Measurements from ENCODE around the gene FLCN. TPM values are rescaled to one million over a fixed set of nuclear protein-coding genes. Genes with fewer than 3 reads are reported as not detected.

FLCN gene
- polyA plus RNA-seq, 1 donor from 2014 or later, result 34.0 TPM

DNA sequence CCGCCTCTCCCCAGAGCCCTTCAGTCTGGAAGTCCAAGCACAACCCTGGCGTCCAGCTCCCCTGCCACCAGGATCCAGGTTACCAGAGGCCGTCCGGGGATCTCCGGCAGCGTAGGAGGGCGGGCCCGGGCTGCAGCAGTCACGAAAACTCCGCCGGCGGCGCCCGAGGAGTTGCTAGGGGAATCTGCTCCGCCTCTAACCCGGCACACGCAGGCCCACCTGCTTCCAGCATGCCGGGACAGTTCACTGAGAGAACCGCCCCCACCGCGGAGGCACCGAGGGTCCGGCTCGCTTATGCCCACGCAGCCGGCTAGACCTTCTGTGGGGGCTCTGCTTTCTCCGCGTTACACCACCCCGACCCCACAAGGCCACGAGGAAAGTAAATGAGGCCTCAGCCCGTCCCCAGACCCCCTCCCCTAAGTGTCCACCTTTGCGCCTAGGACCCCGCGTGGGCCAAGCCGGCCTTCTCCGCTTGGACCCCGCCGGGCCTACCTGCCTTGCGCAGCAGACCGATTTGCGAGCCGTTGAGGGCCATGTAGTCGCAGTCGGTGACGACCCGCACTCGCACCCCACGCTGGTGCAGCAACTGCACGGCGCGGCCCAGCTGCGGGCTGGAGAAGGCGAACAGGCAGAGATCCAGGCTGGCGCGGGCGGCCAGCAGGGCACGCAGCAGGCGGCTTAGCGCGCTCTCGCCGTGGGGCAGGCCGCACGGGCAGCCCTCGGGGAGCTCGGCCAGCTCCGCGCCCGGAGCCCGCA is 31.4 kb downstream of the FLCN start:
- TF ChIP-seq TAF1 (IDR thresholded peaks at IDR 0.05; ENCODE audit: low read depth) (no peak), POLR2AphosphoS5 (IDR thresholded peaks at IDR 0.05) (no peak)
- TF ChIP-seq, protein P1, sequence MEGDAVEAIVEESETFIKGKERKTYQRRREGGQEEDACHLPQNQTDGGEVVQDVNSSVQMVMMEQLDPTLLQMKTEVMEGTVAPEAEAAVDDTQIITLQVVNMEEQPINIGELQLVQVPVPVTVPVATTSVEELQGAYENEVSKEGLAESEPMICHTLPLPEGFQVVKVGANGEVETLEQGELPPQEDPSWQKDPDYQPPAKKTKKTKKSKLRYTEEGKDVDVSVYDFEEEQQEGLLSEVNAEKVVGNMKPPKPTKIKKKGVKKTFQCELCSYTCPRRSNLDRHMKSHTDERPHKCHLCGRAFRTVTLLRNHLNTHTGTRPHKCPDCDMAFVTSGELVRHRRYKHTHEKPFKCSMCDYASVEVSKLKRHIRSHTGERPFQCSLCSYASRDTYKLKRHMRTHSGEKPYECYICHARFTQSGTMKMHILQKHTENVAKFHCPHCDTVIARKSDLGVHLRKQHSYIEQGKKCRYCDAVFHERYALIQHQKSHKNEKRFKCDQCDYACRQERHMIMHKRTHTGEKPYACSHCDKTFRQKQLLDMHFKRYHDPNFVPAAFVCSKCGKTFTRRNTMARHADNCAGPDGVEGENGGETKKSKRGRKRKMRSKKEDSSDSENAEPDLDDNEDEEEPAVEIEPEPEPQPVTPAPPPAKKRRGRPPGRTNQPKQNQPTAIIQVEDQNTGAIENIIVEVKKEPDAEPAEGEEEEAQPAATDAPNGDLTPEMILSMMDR (IDR thresholded peaks at IDR 0.05; ENCODE audit: poor library complexity, severe bottlenecking), result no peak
- no peaks in the 10 kb centered on the region for H4K20me1 ChIP-seq (ENCODE audit: insufficient read depth)
- H3F3A ChIP-seq (ENCODE audit: insufficient read depth, low read length, poor library complexity, severe bottlenecking), result no peaks in the 10 kb centered on the region
- H3K27ac ChIP-seq (ENCODE audit: low read length), result no peak overlapping the region
- H3K4me3 ChIP-seq (ENCODE audit: low read length), result no peak overlapping the region
- H3K9me3 ChIP-seq (ENCODE audit: low read length), result no peaks in the 10 kb centered on the region
- no peaks in the 10 kb centered on the region for H3K79me2 ChIP-seq (replicated peaks; ENCODE audit: insufficient read depth, low read length)
- H3K27me3 ChIP-seq (ENCODE audit: insufficient read depth, low read depth, low read length), result no peaks in the 10 kb centered on the region
- no peaks in the 10 kb centered on the region for H3K9me2 ChIP-seq (ENCODE audit: insufficient read depth, low read length)
- H3K36me3 ChIP-seq (ENCODE audit: insufficient read depth, low read length), result no peaks in the 10 kb centered on the region
- H2AFZ ChIP-seq (ENCODE audit: low read depth, low read length), result no peak overlapping the region
- no peak overlapping the region for H3K9ac ChIP-seq (ENCODE audit: low read length)
- no peak overlapping the region for H3K4me2 ChIP-seq (ENCODE audit: low read length)

DNA sequence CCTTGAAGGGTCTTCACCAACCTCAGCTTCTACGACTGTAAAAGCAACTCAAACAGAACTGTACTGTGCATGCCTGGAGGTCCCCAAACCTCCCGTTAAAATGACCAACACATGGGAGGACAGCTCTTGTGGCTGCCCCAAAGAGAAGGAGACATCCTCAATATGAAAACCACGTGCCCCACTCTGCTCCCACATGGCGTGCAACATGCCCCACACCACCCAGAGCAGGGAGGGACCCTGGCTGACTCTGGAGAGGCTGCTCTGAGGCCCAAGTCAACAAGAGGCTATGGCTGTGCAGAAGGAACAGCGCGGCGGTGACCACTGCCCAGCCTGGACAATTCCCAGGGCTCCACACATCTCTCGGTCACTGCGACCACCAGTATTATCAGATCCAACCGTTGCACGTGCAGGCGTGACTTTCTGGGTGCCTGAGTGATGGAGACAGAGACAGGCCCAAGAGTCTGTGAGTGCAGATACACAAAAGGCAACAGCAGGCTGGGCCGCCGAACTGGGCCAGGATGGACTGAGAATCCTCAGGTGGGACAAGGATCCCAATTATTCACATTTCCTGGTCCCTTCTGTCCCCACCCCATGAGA is 32.2 kb downstream of the FLCN start:
- no peaks in the 10 kb centered on the region for H3K36me3 ChIP-seq (ENCODE audit: insufficient read depth, low read length)
- no peaks in the 10 kb centered on the region for H3K27me3 ChIP-seq (ENCODE audit: insufficient read depth, low read depth, low read length)
- H4K20me1 ChIP-seq (ENCODE audit: insufficient read depth), result no peaks in the 10 kb centered on the region
- no peak overlapping the region for H2AFZ ChIP-seq (ENCODE audit: low read depth, low read length)
- no peaks in the 10 kb centered on the region for H3K79me2 ChIP-seq (replicated peaks; ENCODE audit: insufficient read depth, low read length)
- no peaks in the 10 kb centered on the region for H3K9me3 ChIP-seq (ENCODE audit: low read length)
- H3K9ac ChIP-seq (ENCODE audit: low read length), result no peak overlapping the region
- H3F3A ChIP-seq (ENCODE audit: insufficient read depth, low read length, poor library complexity, severe bottlenecking), result no peaks in the 10 kb centered on the region
- H3K4me2 ChIP-seq (ENCODE audit: low read length), result no peak overlapping the region
- no peaks in the 10 kb centered on the region for H3K9me2 ChIP-seq (ENCODE audit: insufficient read depth, low read length)
- TF ChIP-seq EZH2 (IDR thresholded peaks at IDR 0.05; ENCODE audit: borderline replicate concordance, insufficient read depth, low read length, poor library complexity, severe bottlenecking), result no peak
- TF ChIP-seq MXI1 (conservative IDR thresholded peaks at IDR 0.05; ENCODE audit: poor library complexity, severe bottlenecking), result no peak
- TF ChIP-seq RAD21 (conservative IDR thresholded peaks at IDR 0.05), result no peak
- TF ChIP-seq POLR2AphosphoS5 (IDR thresholded peaks at IDR 0.05), result no peak
- no peak for TF ChIP-seq TAF1 (IDR thresholded peaks at IDR 0.05; ENCODE audit: low read depth)
- no peak for TF ChIP-seq SMC3 (conservative IDR thresholded peaks at IDR 0.05; ENCODE audit: poor library complexity)
- TF ChIP-seq, protein P2, sequence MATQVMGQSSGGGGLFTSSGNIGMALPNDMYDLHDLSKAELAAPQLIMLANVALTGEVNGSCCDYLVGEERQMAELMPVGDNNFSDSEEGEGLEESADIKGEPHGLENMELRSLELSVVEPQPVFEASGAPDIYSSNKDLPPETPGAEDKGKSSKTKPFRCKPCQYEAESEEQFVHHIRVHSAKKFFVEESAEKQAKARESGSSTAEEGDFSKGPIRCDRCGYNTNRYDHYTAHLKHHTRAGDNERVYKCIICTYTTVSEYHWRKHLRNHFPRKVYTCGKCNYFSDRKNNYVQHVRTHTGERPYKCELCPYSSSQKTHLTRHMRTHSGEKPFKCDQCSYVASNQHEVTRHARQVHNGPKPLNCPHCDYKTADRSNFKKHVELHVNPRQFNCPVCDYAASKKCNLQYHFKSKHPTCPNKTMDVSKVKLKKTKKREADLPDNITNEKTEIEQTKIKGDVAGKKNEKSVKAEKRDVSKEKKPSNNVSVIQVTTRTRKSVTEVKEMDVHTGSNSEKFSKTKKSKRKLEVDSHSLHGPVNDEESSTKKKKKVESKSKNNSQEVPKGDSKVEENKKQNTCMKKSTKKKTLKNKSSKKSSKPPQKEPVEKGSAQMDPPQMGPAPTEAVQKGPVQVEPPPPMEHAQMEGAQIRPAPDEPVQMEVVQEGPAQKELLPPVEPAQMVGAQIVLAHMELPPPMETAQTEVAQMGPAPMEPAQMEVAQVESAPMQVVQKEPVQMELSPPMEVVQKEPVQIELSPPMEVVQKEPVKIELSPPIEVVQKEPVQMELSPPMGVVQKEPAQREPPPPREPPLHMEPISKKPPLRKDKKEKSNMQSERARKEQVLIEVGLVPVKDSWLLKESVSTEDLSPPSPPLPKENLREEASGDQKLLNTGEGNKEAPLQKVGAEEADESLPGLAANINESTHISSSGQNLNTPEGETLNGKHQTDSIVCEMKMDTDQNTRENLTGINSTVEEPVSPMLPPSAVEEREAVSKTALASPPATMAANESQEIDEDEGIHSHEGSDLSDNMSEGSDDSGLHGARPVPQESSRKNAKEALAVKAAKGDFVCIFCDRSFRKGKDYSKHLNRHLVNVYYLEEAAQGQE (IDR thresholded peaks at IDR 0.05; ENCODE audit: borderline replicate concordance), result no peak
- TF ChIP-seq, protein P1 (IDR thresholded peaks at IDR 0.05; ENCODE audit: poor library complexity, severe bottlenecking), result no peak
- TF ChIP-seq EP300 (conservative IDR thresholded peaks at IDR 0.05; ENCODE audit: poor library complexity, severe bottlenecking), result no peak
- no peak overlapping the region for H3K4me3 ChIP-seq (ENCODE audit: low read length)
- no peak overlapping the region for H3K27ac ChIP-seq (ENCODE audit: low read length)

Data from neural cell (in vitro differentiated cells).